Hepatocyte (in vitro differentiated cells): ENCODE measurements around the gene TBC1D20.

Experiments used
- EZH2phosphoT487 ChIP-seq: fragments of 200-600 bp; sonication (generic); IDR thresholded peaks from one replicate; pipeline ENCODE4 v1.6.1; 2018; ENCODE audit warnings: antibody characterized with exemption, mild to moderate bottlenecking, low read depth, moderate library complexity; ENCODE audit not compliant: unreplicated experiment, severe bottlenecking
- TF ChIP-seq, protein P1 (sequence below): fragments of 200-600 bp; sonication (generic); IDR thresholded peaks from 2 replicates; pipeline ENCODE4 v1.5.1; 2016; ENCODE audit warnings: antibody characterized with exemption, mild to moderate bottlenecking; ENCODE audit not compliant: poor library complexity

DNA sequence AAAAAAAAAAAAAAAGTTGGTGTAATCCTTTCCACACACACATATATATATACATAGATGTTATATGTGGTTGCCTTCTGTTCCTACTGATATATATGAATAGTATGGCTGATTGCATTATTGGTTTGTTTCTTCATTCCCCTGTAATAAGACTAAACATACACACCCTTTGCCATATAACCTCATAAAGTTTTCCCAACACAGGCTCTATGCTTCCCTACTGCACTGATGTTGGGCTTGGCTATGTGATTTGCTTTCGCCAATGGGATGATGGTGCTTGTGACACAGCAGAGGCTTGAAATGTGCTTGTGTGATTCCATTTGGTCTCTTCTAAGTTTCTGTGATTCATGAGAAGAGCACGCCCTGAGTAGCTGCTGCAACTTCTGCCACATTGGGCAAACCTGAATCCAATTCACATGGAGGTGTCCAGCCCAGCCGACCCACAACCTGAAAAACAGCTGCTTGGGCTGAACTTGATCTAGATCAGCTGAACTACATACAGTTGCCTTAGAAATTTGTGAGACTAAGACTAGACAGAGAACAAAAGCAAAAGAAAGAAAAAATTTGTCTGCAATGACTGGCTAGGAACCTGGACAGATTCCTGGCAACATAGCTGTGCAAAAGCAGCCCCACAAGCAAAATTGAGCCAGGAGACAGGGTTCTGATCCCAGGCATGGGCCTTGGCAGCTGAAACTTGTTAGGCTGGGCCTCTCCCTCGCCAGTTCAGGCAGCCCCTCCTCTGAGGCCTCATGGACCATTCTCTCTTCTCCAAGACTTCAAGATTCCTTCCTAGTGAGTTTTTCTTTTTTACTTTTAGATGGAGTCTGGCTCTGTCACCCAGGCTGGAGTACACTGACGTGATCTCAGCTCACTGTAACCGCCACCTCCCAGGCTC is 13.4 kb upstream of the TBC1D20 start:
- TF ChIP-seq, protein P1, sequence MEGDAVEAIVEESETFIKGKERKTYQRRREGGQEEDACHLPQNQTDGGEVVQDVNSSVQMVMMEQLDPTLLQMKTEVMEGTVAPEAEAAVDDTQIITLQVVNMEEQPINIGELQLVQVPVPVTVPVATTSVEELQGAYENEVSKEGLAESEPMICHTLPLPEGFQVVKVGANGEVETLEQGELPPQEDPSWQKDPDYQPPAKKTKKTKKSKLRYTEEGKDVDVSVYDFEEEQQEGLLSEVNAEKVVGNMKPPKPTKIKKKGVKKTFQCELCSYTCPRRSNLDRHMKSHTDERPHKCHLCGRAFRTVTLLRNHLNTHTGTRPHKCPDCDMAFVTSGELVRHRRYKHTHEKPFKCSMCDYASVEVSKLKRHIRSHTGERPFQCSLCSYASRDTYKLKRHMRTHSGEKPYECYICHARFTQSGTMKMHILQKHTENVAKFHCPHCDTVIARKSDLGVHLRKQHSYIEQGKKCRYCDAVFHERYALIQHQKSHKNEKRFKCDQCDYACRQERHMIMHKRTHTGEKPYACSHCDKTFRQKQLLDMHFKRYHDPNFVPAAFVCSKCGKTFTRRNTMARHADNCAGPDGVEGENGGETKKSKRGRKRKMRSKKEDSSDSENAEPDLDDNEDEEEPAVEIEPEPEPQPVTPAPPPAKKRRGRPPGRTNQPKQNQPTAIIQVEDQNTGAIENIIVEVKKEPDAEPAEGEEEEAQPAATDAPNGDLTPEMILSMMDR: no peak
- no peak for TF ChIP-seq EZH2phosphoT487
